ENCODE measurements around the gene RUBCN.
A peak's percentile ranks its signal among the peaks of the same experiment; 100 is the strongest.
"Not testable (repeated sequence)": the region's sequence is repeated elsewhere in the genome, so short reads cannot be mapped to it uniquely, and the experiment has no call there.

The RUBCN gene

DNA sequence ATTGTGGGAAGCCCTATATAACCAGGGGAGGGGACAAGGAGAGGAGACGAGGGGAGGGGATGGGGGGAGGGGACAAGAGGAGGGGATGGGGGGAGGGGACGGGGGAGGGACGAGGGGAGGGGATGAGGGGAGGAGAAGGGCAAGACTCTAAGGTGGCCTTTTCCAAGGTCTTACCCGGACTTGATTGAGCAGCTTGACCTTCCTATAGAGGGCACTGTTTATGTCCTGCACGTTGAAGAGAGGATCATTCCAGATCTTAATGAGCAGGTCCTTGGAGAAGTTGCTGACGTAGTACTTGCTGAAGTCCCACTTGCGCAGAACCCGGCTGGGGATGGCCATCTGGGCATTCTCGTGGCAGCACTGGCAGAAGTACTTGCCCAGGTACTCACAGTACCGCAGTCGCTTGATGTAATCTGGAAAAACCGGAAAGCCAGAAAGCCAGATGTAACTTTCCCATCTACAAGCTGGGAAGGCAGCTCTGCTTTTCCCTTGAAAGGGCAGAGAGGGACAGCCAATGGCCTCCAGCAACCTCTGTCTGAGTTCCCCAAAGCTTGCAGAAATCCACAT, 55.7 kb downstream of the RUBCN start:
- DNase-seq = no peak

DNA sequence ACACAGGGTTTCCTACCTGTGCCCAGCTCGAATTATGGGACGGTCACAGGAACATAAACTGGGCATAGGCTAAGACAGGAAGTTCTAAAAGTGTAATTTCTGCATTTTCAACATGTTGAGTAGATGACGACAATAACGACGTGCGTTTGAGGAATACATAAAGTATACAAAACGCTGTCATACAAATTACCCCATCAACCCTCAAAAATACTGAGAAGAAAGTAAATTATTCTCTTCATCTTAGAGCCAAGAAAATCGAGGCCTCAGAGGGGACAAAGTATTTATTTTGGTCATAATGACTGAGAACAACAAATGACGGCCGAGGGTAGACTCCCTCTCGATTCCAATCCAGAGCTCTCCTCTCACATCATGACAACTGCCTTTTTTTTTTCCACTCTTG, 60.8 kb downstream of the RUBCN start:
- DNase-seq = no peak

DNA sequence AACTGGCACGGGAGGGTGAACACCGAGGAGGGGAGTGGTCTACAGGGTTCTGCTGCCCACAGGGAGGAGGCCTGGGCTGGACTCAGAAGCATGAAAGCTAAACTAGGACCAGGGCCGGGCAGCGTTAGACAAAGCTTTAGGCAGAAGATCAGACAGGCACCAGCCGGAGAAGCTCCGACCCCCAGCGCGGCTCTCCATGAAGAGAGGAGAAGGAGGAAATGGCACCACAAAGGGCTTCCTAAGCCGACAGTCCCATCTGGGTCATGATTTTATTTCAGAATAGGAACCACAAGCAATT, 61.2 kb downstream of the RUBCN start:
- DNase-seq = no peak

DNA sequence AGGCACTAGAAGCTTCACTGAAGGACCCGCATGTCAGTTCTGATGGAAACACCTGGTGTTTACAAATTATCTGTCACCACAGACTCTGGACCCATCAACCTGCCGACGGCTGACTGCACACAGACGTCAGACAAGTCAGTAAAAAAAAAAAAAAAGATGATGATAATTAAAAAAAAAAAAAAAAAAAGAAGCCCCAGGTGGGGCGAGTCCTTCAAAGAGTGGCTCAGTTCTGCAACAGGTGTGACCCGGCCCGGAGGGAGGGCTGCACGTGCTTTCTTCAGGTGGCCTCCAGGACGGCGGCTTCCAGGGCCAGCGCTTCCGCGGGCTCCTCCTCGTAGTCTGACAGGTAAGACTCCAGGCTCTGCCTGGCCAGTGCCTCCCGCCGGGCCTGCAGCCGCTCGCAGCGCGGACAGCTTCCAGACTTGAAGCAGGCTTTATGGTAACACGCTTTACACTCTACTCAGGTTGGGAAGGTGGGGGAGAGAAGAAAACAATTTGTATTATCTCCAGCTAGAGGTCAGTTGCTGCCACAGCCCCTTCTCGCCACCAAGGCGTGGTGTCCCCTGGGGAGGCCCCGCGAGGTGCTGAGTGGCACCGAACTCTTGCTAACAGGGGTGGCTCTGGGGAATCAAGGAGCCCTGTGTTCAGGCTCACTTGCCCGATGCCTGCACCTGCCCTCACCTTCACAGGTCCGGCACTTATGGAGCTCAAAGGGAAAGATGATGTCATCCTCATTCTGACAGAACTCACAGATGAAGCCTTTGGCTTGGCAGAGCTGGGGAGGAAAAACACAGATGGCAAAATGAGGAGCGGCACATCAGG, 61.8 kb downstream of the RUBCN start:
- DNase-seq = no peak

DNA sequence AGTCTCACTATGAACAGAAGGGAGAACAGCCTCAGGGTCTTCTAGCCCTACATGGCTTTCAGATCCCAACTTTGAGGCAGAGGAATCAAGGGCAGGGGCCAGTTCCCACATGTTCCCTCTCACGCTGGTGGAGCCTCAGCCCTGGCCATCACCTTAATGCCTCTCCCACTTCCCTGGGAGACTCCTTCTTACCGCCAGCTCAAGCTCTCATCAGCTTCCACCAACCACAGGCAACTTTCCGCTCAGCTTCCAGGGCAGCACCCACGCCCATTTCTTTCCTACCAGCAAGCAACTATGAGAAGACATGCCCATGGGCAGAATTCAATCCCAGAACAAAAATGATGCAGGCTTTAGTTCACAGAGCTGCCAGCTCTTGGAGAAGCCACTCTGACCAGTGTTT, 63.5 kb downstream of the RUBCN start:
- no peak for DNase-seq

DNA sequence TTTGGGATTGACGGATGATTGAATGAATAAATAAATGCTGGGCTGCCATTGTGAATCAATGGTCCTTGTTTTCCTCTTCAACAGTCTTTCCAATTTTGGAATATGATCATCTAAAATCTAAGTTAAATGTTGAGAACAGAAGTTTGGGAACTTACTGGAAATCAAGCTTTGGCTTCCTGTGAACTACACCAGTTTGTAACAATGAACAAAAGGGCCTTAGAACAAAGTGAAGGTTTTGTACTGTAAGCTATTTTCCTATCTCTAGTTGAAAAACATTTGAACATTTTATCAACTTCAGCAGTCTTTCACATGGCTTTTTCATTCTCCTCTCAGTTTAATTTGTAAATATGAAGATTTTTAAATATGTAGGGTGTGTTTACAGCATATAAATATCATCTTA, 66.3 kb downstream of the RUBCN start:
- no peak for DNase-seq

DNA sequence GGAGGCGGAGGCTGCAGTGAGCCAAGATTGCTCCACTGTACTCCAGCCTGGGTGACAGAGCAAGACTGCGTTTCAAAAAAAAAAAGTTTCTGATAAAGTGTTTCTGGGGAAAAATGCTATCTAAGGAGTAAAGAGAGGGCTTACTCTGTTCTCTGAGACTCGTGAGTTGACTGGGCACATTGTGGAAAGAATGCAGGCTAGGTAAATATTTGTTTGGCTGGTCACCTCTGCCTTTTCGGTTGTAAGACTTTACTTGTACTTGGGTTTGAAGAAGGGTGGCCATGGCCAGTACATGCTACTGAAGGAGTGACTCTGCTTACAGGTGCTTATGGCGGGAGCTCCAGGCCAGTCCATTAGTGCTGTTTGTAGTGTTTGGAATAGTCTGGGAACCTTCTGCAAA, 68.7 kb downstream of the RUBCN start:
- DNase-seq = no peak

DNA sequence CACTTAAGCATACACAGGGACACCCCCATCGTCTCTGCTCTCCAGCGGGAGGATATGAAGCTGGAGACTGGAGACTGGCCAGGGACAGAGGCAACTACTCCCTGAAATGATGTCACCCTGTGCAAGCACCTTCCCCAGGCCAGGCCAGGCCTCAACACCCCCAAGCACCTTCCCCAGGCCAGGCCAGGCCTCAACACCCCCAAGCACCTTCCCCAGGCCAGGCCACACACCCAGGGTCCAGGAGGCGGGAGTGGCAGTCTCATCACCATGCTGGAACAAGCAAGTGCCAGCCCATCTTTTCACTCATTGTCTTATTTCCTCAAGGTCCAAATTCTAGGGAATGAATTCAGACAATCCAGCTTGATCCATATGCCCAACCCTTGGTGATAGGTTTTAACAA, 69.4 kb downstream of the RUBCN start:
- DNase-seq = not testable (repeated sequence)

DNA sequence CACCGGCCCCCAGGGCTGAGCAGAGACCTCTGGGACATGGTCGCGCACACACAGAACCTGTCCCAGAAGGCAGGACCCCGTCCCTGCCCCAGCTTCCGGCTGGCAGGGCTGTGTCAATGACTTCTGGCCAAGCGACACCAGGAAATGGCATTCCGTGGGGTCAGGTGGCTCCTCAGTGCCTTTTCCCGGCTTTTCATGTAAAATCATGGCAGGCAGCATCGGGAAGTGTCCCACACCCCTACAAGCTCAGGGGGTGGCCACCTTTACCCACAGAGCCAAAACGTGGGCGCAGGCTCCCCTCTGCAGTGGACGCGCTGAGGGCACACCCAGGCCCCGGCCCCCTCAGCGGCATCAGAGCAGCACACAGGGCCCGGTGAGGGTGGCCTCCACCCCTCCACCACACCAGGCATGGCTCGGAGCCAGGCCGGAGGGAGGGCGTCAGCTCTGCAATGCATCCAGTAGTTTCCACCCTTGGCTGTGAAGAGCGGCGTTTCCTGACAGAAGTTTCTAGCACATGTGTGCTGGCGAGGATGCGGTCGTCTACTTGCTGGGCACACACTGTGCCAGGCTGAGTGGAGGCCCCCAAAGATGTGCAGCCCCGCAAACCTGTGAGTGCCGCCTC, 70.4 kb downstream of the RUBCN start:
- DNase-seq = not testable (repeated sequence)

DNA sequence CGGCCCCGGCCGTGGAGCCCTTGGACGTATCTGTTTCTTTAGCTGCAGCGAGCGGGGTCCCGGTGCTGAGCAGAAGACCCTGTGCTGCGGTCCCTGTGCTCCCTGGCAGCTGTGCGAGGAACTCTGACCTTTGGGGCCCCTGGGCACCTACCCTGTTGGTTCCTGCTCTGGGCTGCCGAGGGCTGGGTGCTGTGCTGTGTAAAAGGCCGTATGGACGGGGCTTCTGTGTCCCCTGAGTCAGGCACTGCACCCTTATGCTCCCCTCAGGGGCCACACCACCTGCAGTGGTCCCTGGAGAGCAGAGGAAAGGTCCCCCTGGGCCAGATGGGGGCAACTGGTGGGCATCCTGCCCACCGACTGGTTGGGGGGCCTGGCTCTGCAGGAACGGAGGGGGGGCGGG, 71.2 kb downstream of the RUBCN start:
- DNase-seq = not testable (repeated sequence)

DNA sequence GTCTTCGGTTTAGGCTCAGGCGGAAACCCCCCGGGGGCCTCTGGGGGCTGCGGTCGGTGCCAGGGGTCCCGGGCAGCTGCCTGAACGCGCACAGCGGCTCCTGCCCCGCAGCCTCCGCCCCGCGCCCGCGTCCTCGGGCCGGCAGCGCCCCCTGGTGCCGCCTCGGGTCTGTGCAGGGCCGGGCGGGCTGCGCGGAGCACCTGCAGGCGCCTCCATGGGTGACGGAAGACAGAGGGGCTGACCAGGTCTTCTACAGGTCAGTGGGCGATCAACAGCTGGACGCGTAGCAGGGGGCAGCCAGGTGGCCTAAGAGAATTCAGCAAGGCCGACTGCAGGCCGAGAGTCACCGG, 71.6 kb downstream of the RUBCN start:
- DNase-seq = not testable (repeated sequence)

DNA sequence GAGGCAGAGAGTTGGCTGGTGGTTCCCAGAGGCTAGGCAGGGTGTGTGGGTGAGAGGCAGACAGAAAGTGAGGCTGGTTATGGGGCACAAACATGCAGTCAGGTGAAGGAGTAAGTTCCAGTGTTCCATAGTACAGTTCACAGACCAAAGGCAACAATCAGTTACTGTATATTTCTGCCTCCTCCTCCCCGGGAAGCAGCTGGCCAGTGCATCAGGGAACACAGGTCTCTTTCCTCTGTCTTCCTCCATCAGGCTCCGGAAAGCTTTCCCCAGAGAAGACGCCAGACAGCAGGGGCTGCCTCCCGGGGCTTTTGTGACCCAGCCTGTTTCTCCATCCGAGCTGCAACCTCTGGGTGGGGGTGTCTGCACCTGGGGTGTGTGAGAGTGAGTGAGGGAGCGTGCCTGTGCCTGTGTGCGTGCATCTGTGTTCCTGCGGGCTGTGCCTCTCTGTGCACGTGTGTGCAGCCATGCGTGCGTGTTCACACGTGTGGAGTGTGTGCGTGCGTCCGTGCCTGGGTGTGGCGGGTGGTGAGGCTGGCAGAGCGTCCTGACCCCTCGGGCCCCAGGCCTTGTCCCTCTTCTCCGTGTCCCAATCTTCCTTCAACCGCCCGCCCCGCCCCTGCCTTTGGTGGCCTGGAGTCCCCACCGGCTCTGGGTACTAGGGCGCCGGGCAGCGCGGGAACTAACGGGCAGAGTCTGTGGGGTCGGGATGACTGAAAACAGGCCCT, 72.1 kb downstream of the RUBCN start:
- DNase-seq = peak; percentile 48

DNA sequence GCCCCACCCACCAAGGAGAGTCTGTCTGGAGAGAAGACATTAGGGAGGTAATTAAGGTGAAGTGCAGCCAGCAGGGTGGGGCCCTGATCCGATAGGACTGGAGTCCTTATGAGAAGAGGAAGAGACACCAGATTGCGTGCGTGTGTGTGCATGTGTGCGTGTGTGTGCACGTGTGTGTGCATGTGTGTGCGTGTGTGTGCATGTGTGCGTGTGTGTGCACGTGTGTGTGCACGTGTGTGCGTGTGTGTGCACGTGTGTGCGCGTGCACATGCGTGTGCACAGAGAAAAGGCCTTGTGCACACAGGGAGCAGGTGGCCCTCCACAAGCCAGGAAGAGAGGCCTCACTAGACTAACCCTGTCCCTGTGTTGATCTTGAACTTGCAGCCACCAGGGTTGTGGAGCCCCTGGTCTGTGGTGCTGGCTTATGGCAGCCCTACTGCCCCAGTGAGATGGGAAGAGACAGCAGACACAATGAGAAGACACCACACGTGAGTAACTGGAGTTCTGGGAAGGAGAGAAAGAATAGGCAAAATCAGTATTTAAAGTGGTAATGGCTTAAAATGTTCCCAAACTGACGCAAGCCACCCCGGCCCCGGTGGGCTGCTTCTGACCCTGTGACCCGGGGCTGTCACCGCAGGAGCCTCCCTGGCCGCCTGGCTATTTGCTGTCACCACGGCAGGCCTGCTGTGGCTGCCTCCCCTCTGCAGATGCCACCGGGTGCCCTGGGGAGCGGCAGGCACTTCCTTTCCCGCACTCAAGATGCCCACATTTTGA, 73.2 kb downstream of the RUBCN start:
- not testable (repeated sequence) for DNase-seq

DNA sequence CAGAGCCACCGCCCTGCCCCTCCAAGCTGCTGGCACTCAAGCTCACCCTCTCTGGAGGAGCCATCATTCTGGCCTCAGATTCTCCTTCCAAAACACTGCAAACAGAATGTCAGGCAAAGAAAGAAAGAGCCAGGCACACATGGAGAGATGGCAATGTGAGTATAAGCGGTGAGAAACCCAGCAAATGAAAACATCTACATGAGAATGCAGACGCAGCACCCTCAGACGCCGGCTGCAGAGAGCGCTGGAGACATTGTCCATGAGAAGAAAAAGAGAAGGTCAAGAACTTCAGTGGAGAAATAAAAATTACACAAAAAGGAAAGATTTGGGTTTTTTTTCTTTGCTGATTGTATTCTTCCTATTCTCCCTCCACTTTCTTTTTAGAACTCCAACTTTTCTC, 74.4 kb downstream of the RUBCN start:
- DNase-seq = not testable (repeated sequence)

DNA sequence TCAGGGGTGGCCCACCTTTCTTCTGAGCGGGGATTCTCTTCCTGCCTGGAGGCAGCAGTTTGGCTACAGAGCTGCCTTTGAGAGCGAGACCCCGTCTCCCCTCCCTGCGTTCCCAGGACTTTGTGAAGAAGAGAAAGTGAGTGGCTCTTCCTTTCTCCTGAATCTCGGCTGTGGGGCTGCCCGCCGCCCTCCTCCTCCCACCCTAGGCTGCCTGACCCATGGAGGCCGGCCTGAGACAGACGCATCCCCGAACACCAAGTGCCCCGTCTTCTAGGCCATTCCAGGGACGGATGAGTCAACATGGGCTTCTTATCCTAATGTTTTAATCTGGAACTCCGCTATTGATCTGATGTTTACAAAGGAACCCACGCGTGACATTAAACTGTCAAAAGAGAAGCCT, 74.8 kb downstream of the RUBCN start:
- not testable (repeated sequence) for DNase-seq

DNA sequence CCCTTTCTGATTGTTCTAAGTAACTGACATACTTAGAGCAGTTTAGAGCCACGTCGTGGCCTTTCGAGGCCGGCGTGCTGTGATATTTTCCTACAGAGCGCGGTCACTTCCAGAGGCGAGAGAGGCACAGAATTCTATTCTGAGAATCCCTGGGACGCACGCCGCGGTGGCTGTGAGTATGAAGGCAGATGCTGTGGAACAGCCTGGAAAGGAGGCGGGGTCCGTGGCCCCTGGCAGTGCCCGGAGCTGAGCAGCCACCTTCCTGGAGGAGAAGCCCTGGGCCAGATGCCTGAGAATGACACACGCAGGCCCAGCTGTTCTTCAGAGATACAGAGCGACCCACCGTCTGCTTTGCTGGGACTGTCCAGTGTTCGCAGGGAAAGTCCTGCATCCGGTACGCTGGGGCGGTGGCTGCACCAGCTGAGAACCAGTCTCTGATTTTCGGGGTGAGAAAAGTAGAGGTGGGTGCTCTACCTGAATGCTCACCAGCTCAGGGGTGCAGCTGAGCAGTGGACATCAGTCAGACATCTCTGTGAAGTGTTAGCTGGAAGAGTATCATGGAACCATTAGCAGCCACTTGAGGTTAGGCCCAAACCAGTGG, 75.4 kb downstream of the RUBCN start:
- not testable (repeated sequence) for DNase-seq

DNA sequence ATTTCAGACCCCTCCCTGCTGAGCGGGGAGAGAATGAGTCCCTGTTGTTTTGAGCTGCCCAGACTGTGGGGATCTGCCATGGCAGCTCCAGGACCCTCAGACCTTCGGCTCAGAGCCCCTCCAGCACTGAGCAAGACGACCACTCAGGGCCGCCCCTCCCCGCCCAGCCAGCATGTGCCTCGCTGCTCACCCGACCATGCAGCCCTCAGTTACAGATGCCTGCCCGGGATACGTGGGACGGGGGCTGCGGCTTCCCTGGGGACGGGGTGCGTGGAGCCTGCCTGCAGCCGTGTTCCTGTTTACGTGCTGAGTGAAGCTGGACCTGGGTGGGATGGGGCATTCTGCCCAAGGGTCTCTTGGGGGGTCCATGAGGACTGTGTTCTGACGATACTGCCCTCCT, 77.0 kb downstream of the RUBCN start:
- not testable (repeated sequence) for DNase-seq

DNA sequence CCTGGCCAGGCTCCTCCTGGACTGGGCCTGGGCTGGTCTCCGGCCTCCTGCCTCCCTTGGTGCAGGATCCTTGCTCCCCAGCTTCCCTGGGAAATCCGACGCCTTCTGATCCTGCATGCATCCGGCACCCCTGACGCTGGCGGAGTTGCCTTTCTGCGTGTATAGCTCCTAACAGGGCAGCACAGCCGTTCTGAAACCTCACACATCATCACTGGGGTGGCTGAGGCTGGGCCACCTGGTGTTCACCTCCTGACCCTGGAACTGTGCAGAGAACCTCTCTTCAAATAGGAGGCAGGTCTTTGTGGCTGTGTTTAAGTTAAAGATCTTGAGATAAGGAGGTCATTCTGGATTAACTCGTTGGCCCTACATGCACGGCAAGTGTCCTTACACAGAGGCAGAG, 77.6 kb downstream of the RUBCN start:
- peak; percentile 43 for DNase-seq

DNA sequence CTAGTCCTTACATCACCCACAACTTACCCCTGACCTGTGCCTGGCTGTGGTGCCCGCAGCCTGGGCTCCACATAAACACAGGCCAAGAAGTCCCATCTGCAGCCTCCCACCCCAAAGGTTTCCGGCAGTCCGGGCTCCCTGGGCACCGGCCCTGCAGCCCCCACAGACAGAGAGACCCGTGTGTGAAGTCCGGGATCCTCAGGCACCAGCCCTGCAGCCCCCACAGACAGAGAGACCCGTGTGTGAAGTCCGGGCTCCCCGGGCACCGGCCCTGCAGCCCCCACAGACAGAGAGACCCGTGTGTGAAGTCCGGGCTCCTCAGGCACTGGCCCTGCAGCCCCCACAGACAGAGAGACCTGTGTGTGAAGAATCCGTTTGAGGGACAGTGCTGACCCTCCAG, 78.0 kb downstream of the RUBCN start:
- DNase-seq = not testable (repeated sequence)

DNA sequence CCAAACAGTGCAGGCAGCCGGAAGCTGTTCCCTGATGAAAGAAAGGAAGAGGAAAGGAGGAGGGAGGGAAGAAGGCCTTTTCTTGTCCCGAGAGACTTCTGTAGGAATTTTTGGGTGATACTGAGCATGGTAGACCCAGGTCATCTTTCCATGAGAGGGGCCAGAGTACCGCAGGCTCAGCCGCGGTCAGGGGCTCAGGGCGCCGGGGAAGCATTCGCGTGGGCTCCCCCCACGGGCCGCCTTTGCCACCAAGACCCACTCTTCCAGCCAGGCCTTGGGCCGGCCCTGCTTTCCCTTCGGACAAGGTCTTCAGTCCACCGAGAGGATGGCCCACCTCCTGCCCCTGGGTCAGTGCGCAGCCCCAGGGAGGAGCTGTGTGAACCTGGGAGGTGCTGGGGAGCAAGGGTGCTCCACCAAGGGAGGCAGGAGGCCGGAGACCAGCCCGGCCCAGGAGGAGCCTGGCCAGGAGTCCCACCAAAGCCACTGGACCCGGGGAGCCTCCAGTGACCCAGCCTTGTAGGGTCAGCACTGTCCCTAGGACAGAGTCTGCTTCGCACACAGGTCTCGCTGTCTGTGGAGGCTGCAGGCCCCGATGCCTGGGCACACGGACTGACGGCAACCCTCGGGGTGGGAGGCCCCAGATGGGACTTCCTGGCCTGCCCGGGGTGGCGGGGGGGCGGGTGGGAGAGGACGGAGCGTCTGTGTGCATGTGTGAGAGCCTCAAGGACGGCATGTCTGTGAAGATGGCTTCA, 79.0 kb downstream of the RUBCN start:
- not testable (repeated sequence) for DNase-seq

DNA sequence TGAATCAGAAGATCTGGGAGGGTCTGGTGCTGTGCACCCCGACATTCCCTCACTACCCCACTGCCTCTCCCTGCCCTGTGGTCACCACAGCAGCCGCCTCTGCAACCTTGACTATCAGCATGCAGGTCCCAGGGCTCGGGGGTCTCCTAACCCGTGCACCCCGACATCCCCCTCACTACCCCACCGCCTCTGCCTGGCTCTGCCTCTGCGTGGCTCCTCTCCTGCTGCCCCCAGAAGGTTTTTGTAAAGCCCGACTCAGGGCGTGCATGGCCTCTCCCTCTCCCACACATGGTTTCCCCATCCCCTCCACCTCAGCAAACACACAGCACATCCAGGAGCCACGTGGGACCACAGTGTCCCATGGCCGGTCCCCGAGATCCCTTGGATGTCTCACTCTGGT, 79.7 kb downstream of the RUBCN start:
- DNase-seq = not testable (repeated sequence)

DNA sequence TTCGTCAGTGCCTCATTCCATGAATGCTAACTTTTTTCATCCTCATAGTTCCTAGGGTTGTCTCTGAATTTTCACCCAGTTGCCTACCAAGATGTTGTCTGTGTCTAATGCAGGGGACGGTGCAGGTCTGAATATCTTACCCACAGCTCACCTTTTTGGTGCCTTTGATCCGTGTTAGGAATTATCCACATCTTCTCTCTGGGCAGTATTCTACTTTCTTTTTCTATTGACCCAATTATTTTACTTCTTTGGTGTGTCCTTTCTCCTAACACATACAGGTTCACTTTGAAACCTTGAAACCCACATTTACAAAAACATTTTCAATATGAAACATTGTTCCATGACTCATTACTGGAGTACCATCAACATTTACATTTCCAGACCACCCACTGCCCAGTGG, 80.6 kb downstream of the RUBCN start:
- DNase-seq = not testable (repeated sequence)
